ENCODE measurements around the gene ZBTB40.

The ZBTB40 gene

GRCh38 chr1:22443332-22443731, 8.3 kb upstream of the ZBTB40 start:
- no peaks in the 10 kb centered on the region for H3K4me1 ChIP-seq
- in situ Hi-C loops (cut with MboI; ENCODE audit: low sequenced_read_pairs), result no loop called here
- H3K4me3 ChIP-seq, result no peak overlapping the region
- no peak for DNase-seq (ENCODE audit: low spot score in 2 of 2)
- H3K27me3 ChIP-seq (ENCODE audit: low read depth), result no peaks in the 10 kb centered on the region
- H3K36me3 ChIP-seq (replicated peaks), result no peaks in the 10 kb centered on the region
- H3K9me3 ChIP-seq, result no peaks in the 10 kb centered on the region

GRCh38 chr1:22444856-22445255, 6.8 kb upstream of the ZBTB40 start:
- in situ Hi-C loops (cut with MboI; ENCODE audit: low sequenced_read_pairs), result no loop called here
- H3K4me3 ChIP-seq, result no peak overlapping the region
- H3K27me3 ChIP-seq (ENCODE audit: low read depth), result no peaks in the 10 kb centered on the region
- H3K9me3 ChIP-seq, result no peaks in the 10 kb centered on the region
- no peaks in the 10 kb centered on the region for H3K4me1 ChIP-seq
- no peaks in the 10 kb centered on the region for H3K36me3 ChIP-seq (replicated peaks)
- no peak for DNase-seq (ENCODE audit: low spot score in 2 of 2)

- H3K9me3 ChIP-seq, result no peaks in the 10 kb centered on the region
- H3K4me1 ChIP-seq, result peaks cover 4% of the 10 kb centered on the region; the same call in 1 of the 2 replicates
- in situ Hi-C loops (cut with MboI; ENCODE audit: low sequenced_read_pairs), result no loop called here
- no peak overlapping the region for H3K4me3 ChIP-seq
- no peak for DNase-seq (ENCODE audit: low spot score in 2 of 2)
- 0 out of 2 replicates have a peak, but pooled peaks cover 3% of the 10 kb centered on the region for H3K36me3 ChIP-seq (replicated peaks)
- no peaks in the 10 kb centered on the region for H3K27me3 ChIP-seq (ENCODE audit: low read depth)
Measured at GRCh38 chr1:22447621-22448111, 4.0 kb upstream of the ZBTB40 start.

- Histone ChIP-seq H3K4me3 (no peak overlapping the region), H3K4me1 (peaks cover 21% of the 10 kb centered on the region), H3K36me3 (replicated peaks) (0 out of 2 replicates have a peak, but pooled peaks cover 3% of the 10 kb centered on the region), H3K27me3 (ENCODE audit: low read depth) (no peaks in the 10 kb centered on the region), H3K9me3 (no peaks in the 10 kb centered on the region)
- no peak for DNase-seq (ENCODE audit: low spot score in 2 of 2)
- in situ Hi-C loops (cut with MboI; ENCODE audit: low sequenced_read_pairs), result no loop called here
Measured at GRCh38 chr1:22449636-22450035, 2.0 kb upstream of the ZBTB40 start.

GRCh38 chr1:22450351-22451021, 1.2 kb upstream of the ZBTB40 start:
- Histone ChIP-seq H3K36me3 (replicated peaks) (0 out of 2 replicates have a peak, but pooled peaks cover 3% of the 10 kb centered on the region), H3K4me1 (peaks cover 25% of the 10 kb centered on the region), H3K9me3 (no peaks in the 10 kb centered on the region), H3K27me3 (ENCODE audit: low read depth) (no peaks in the 10 kb centered on the region), H3K4me3 (no peak overlapping the region)
- in situ Hi-C loops (cut with MboI; ENCODE audit: low sequenced_read_pairs), result no loop called here
- peak; percentile 26 to 39 for DNase-seq (ENCODE audit: low spot score in 2 of 2)

- peak in 1 of 2 experiments; percentile 19 for DNase-seq (ENCODE audit: low spot score in 2 of 2)
- Histone ChIP-seq H3K4me1 (peaks cover 41% of the 10 kb centered on the region), H3K9me3 (no peaks in the 10 kb centered on the region), H3K36me3 (replicated peaks) (0 out of 2 replicates have a peak, but pooled peaks cover 3% of the 10 kb centered on the region), H3K27me3 (ENCODE audit: low read depth) (no peaks in the 10 kb centered on the region), H3K4me3 (peak overlapping the region; percentile 94)
- in situ Hi-C loops (cut with MboI; ENCODE audit: low sequenced_read_pairs), result no loop called here
Measured at GRCh38 chr1:22452481-22452957, 868 bp downstream of the ZBTB40 start.

- Histone ChIP-seq H3K4me1 (peaks cover 41% of the 10 kb centered on the region), H3K36me3 (replicated peaks) (0 out of 2 replicates have a peak, but pooled peaks cover 3% of the 10 kb centered on the region), H3K4me3 (no peak overlapping the region; the same call in 1 of the 2 replicates), H3K27me3 (ENCODE audit: low read depth) (no peaks in the 10 kb centered on the region), H3K9me3 (no peaks in the 10 kb centered on the region)
- no peak for DNase-seq (ENCODE audit: low spot score in 2 of 2)
- in situ Hi-C loops (cut with MboI; ENCODE audit: low sequenced_read_pairs), result no loop called here
Measured at GRCh38 chr1:22453181-22453580, 1.5 kb downstream of the ZBTB40 start.

GRCh38 chr1:22454476-22455056, 2.9 kb downstream of the ZBTB40 start:
- Histone ChIP-seq H3K4me1 (peaks cover 41% of the 10 kb centered on the region), H3K4me3 (no peak overlapping the region), H3K27me3 (ENCODE audit: low read depth) (no peaks in the 10 kb centered on the region), H3K9me3 (no peaks in the 10 kb centered on the region), H3K36me3 (replicated peaks) (0 out of 2 replicates have a peak, but pooled peaks cover 3% of the 10 kb centered on the region)
- DNase-seq (ENCODE audit: low spot score in 2 of 2), result peak in 1 of 2 experiments; percentile 24
- in situ Hi-C loops (cut with MboI; ENCODE audit: low sequenced_read_pairs), result no loop called here

- in situ Hi-C loops (cut with MboI; ENCODE audit: low sequenced_read_pairs), result no loop called here
- no peak for DNase-seq (ENCODE audit: low spot score in 2 of 2)
- H3K4me1 ChIP-seq, result peaks cover 38% of the 10 kb centered on the region
- H3K36me3 ChIP-seq (replicated peaks), result no peaks in the 10 kb centered on the region
- no peaks in the 10 kb centered on the region for H3K9me3 ChIP-seq
- H3K4me3 ChIP-seq, result no peak overlapping the region
- H3K27me3 ChIP-seq (ENCODE audit: low read depth), result no peaks in the 10 kb centered on the region
Measured at GRCh38 chr1:22457345-22457744, 5.7 kb downstream of the ZBTB40 start.

- no peak overlapping the region for H3K4me3 ChIP-seq
- H3K4me1 ChIP-seq, result peaks cover 35% of the 10 kb centered on the region
- no peaks in the 10 kb centered on the region for H3K36me3 ChIP-seq (replicated peaks)
- no peaks in the 10 kb centered on the region for H3K27me3 ChIP-seq (ENCODE audit: low read depth)
- in situ Hi-C loops (cut with MboI; ENCODE audit: low sequenced_read_pairs), result no loop called here
- DNase-seq (ENCODE audit: low spot score in 2 of 2), result no peak
- no peaks in the 10 kb centered on the region for H3K9me3 ChIP-seq
Measured at GRCh38 chr1:22457836-22458235, 6.2 kb downstream of the ZBTB40 start.

GRCh38 chr1:22461100-22461499, 9.4 kb downstream of the ZBTB40 start:
- in situ Hi-C loops (cut with MboI; ENCODE audit: low sequenced_read_pairs), result no loop called here
- peaks cover 13% of the 10 kb centered on the region for H3K4me1 ChIP-seq
- H3K36me3 ChIP-seq (replicated peaks), result no peaks in the 10 kb centered on the region
- no peak overlapping the region for H3K4me3 ChIP-seq
- no peaks in the 10 kb centered on the region; the same call in 1 of the 2 replicates for H3K9me3 ChIP-seq
- H3K27me3 ChIP-seq (ENCODE audit: low read depth), result no peaks in the 10 kb centered on the region
- DNase-seq (ENCODE audit: low spot score in 2 of 2), result no peak

- Histone ChIP-seq H3K4me3 (no peak overlapping the region), H3K36me3 (replicated peaks) (no peaks in the 10 kb centered on the region), H3K4me1 (peaks cover 6% of the 10 kb centered on the region), H3K27me3 (ENCODE audit: low read depth) (no peaks in the 10 kb centered on the region), H3K9me3 (no peaks in the 10 kb centered on the region; the same call in 1 of the 2 replicates)
- in situ Hi-C loops (cut with MboI; ENCODE audit: low sequenced_read_pairs), result no loop called here
- no peak for DNase-seq (ENCODE audit: low spot score in 2 of 2)
Measured at GRCh38 chr1:22461678-22462527, 10.3 kb downstream of the ZBTB40 start.

GRCh38 chr1:22462928-22463327, 11.3 kb downstream of the ZBTB40 start:
- no peaks in the 10 kb centered on the region for H3K4me1 ChIP-seq
- H3K9me3 ChIP-seq, result no peaks in the 10 kb centered on the region; the same call in 1 of the 2 replicates
- H3K36me3 ChIP-seq (replicated peaks), result no peaks in the 10 kb centered on the region
- H3K27me3 ChIP-seq (ENCODE audit: low read depth), result no peaks in the 10 kb centered on the region
- in situ Hi-C loops (cut with MboI; ENCODE audit: low sequenced_read_pairs), result no loop called here
- DNase-seq (ENCODE audit: low spot score in 2 of 2), result no peak
- H3K4me3 ChIP-seq, result no peak overlapping the region
